Adrenal gland (tissue), 12 donors: Measurements from ENCODE around the gene SEPTIN8. TPM values are rescaled to one million over a fixed set of nuclear protein-coding genes. Genes with fewer than 3 reads are reported as not detected.

Experiments used
- DNase-seq, 7 donors: peaks; one replicate each; pipeline ENCODE4 v3.0.0-alpha.2; 2019 to 2020
- H3K27ac ChIP-seq, 5 donors: fragments of 200-600 bp; sonication (generic) in 4 of 5; 1 replicate in 3 of 5; 2 replicates in 2 of 5; pipeline versions ENCODE4 v1.5.1 to v1.8.0; 2016 to 2020; ENCODE audit warnings: mild to moderate bottlenecking in 1 of 5
- H3K27me3 ChIP-seq: fragments of 200-600 bp; 2 replicates; pipeline ENCODE4 v1.8.0; 2021
- H3K36me3 ChIP-seq, 2 donors: fragments of 200-600 bp; replicated peaks in 1 of 2; 1 replicate in 1 of 2; 2 replicates in 1 of 2; pipeline versions ENCODE4 v1.5.1 to v1.8.0; 2018 to 2022
- H3K4me1 ChIP-seq, 2 donors: fragments of 200-600 bp; replicated peaks in 1 of 2; 1 replicate in 1 of 2; 2 replicates in 1 of 2; pipeline versions ENCODE4 v1.5.1 to v1.8.0; 2018 to 2021
- H3K4me3 ChIP-seq, 4 donors: fragments of 200-600 bp; sonication (generic) in 3 of 4; one replicate each; pipeline ENCODE4 v1.5.1; 2016 to 2018
- H3K9me3 ChIP-seq, 3 donors: fragments of 200-600 bp; sonication (generic) in 1 of 3; replicated peaks in 1 of 3; 1 replicate in 2 of 3; 2 replicates in 1 of 3; pipeline versions ENCODE4 v1.5.1 to v1.8.0; 2016 to 2021
- CTCF ChIP-seq, 6 experiments: fragments of 450-650 bp in 4 of 6; fragments of 200-600 bp in 2 of 6; sonication (generic) in 1 of 6; IDR thresholded peaks; 1 replicate in 5 of 6; 2 replicates in 1 of 6; pipeline versions ENCODE4 v1.5.1 to v1.8.0; 2016 to 2021; ENCODE audit warnings: antibody characterized with exemption in 6 of 6, mild to moderate bottlenecking in 2 of 6, moderate library complexity in 1 of 6
- POLR2A ChIP-seq, 2 donors: fragments of 450-650 bp; IDR thresholded peaks; one replicate each; pipeline ENCODE4 v1.6.1; 2017; ENCODE audit warnings: antibody characterized with exemption in 2 of 2, mild to moderate bottlenecking in 2 of 2, moderate library complexity in 1 of 2
- WGBS, 4 donors: extraction: QIAGEN DNeasy Blood & Tissue Kit in 2 of 4; methylation state at CpG; one replicate each; pipeline versions ENCODE4 v1.1.5 to v1.1.7; 2013 to 2017; 5-methylcytosine and 5-hydroxymethylcytosine counted together
- intact Hi-C, 2 donors: fragments of 100-400 bp; cut with DNase I; formaldehyde crosslinking; loops; one replicate each; pipeline versions ENCODE4 v1.14.1 to v1.15.0; 2022 to 2023
- polyA plus RNA-seq, 3 donors: library from polyadenylated mRNA; stranded (reverse); fragments of 200-250 nt in 2 of 3; fragments of 350-450 nt in 1 of 3; fragmentation: Illumina TruSeq in 1 of 3; extraction: RNeasy Lipid Tissue Mini Kit (QIAGEN cat#74804) in 1 of 3; gene quantifications; one replicate each; pipeline ENCODE4 v1.2.3, GENCODE V29; 2013 to 2014
- total RNA-seq, 9 donors: library from RNA; depleted of rRNA in 4 of 9; stranded (reverse); fragments of >200 nt in 4 of 9; fragments of 120-200 nt in 1 of 9; fragmentation: NEBNext Ultra II Directional in 1 of 9; extraction: Animal tissue kit (Norgen Biotek cat#: 25700) in 1 of 9; gene quantifications; one replicate each; pipeline versions ENCODE4 v1.1.0 to v1.2.4, GENCODE V29; 2013 to 2023
- donor health status: healthy with polysubstance abuse.
- donor health status: Bipolar disorder and iron deficiency.
- donor health status: DM: yes; HTN: yes; CAD: no.
- donor health status: DM: no; HTN: no; CAD: no.
- donor health status: DM: no; HTN: no; CAD: no.
- donor health status: DM: yes; HTN: yes; CAD: no.

The SEPTIN8 gene
- total and polyA plus RNA-seq, 12 donors: 9.7 to 36.2 (median 24.3) TPM

GRCh38 chr5:132704875-132705274 is 72.2 kb downstream of the SEPTIN8 start:
- intact Hi-C loops: no loop called here
- WGBS, 4 donors: 93 to 100% (median 97%) methylated on average over 1 of the region's 1 CpG
- TF ChIP-seq POLR2A (IDR thresholded peaks at IDR 0.05) (no peak), CTCF (IDR thresholded peaks at IDR 0.05) (no peak)

More at GRCh38 chr5:132704875-132705274, 72.2 kb downstream of the SEPTIN8 start:
- Histone ChIP-seq H3K4me1 (no peaks in the 10 kb centered on the region), H3K27ac (no peak overlapping the region), H3K36me3 (peaks cover 0 to 18% of the 10 kb centered on the region in 2 donors), H3K27me3 (no peaks in the 10 kb centered on the region), H3K4me3 (no peak overlapping the region), H3K9me3 (no peaks in the 10 kb centered on the region)
- DNase-seq: no peak

Other genes with a start within 250 kb of the SEPTIN8 start
- not detected for gene IL5, start 233.7 kb downstream of the SEPTIN8 start, total RNA-seq
- not detected for gene IL5, start 233.7 kb downstream of the SEPTIN8 start, polyA plus RNA-seq
- gene RAD50, start 220.3 kb downstream of the SEPTIN8 start, total RNA-seq: 10 to 100 TPM; 18.7 to 41.6 (median 29.1) TPM
- 10 to 100 TPM in 1 of 3 donors, 1 to 10 TPM in 2; 5.4 to 39.6 (median 9.0) TPM for gene RAD50, start 220.3 kb downstream of the SEPTIN8 start, polyA plus RNA-seq
- under 1 TPM in 2 of 9 donors, not detected in 7; 0.06 to 0.61 TPM for gene IL13, start 119.1 kb downstream of the SEPTIN8 start, total RNA-seq
- gene IL13, start 119.1 kb downstream of the SEPTIN8 start, polyA plus RNA-seq: under 1 TPM in 2 of 3 donors, not detected in 1; 0.10 to 0.32 TPM
- not detected for gene IL4, start 103.2 kb downstream of the SEPTIN8 start, total RNA-seq
- not detected for gene IL4, start 103.2 kb downstream of the SEPTIN8 start, polyA plus RNA-seq
- 10 to 100 TPM in 4 of 9 donors, 1 to 10 TPM in 5; 5.6 to 42.0 (median 9.5) TPM for gene KIF3A, start 39.7 kb downstream of the SEPTIN8 start, total RNA-seq
- gene KIF3A, start 39.7 kb downstream of the SEPTIN8 start, polyA plus RNA-seq: 10 to 100 TPM in 2 of 3 donors, 1 to 10 TPM in 1; 4.1 to 26.8 (median 11.7) TPM
- gene CCNI2, start 29.8 kb downstream of the SEPTIN8 start, total RNA-seq: under 1 TPM in 4 of 9 donors, not detected in 5; 0.08 to 0.33 (median 0.17) TPM
- under 1 TPM; 0.20 to 0.40 (median 0.40) TPM for gene CCNI2, start 29.8 kb downstream of the SEPTIN8 start, polyA plus RNA-seq
- gene SOWAHA, start 36.1 kb upstream of the SEPTIN8 start, total RNA-seq: 1 to 10 TPM in 2 of 9 donors, under 1 TPM in 4, not detected in 3; 0.06 to 1.8 (median 0.53) TPM
- under 1 TPM; 0.17 to 0.90 (median 0.40) TPM for gene SOWAHA, start 36.1 kb upstream of the SEPTIN8 start, polyA plus RNA-seq
- gene SHROOM1, start 53.4 kb upstream of the SEPTIN8 start, total RNA-seq: 10 to 100 TPM in 1 of 9 donors, 1 to 10 TPM in 8; 1.9 to 10.3 (median 5.2) TPM
- gene SHROOM1, start 53.4 kb upstream of the SEPTIN8 start, polyA plus RNA-seq: 10 to 100 TPM in 1 of 3 donors, 1 to 10 TPM in 2; 1.3 to 18.3 (median 6.7) TPM
- gene GDF9, start 89.2 kb upstream of the SEPTIN8 start, total RNA-seq: 1 to 10 TPM in 2 of 9 donors, under 1 TPM in 7; 0.41 to 1.4 (median 0.70) TPM
- 1 to 10 TPM in 2 of 3 donors, under 1 TPM in 1; 0.88 to 1.0 (median 1.0) TPM for gene GDF9, start 89.2 kb upstream of the SEPTIN8 start, polyA plus RNA-seq
- gene UQCRQ, start 89.4 kb upstream of the SEPTIN8 start, total RNA-seq: 100 to 1,000 TPM; 141 to 807 (median 505) TPM
- 100 to 1,000 TPM; 263 to 729 (median 538) TPM for gene UQCRQ, start 89.4 kb upstream of the SEPTIN8 start, polyA plus RNA-seq
- gene LEAP2, start 96.4 kb upstream of the SEPTIN8 start, total RNA-seq: 1 to 10 TPM in 4 of 9 donors, under 1 TPM in 3, not detected in 2; 0.39 to 1.7 (median 1.1) TPM
- 1 to 10 TPM in 2 of 3 donors, under 1 TPM in 1; 0.57 to 3.1 (median 1.8) TPM for gene LEAP2, start 96.4 kb upstream of the SEPTIN8 start, polyA plus RNA-seq
- gene AFF4, start 186.4 kb upstream of the SEPTIN8 start, total RNA-seq: 100 to 1,000 TPM in 1 of 9 donors, 10 to 100 TPM in 8; 42.5 to 158 (median 91.0) TPM
- 100 to 1,000 TPM in 1 of 3 donors, 10 to 100 TPM in 1, 1 to 10 TPM in 1; 9.7 to 107 (median 14.6) TPM for gene AFF4, start 186.4 kb upstream of the SEPTIN8 start, polyA plus RNA-seq
- gene ZCCHC10, start 249.3 kb upstream of the SEPTIN8 start, total RNA-seq: 10 to 100 TPM in 8 of 9 donors, 1 to 10 TPM in 1; 8.3 to 39.3 (median 18.2) TPM
- 10 to 100 TPM; 15.5 to 25.9 (median 20.6) TPM for gene ZCCHC10, start 249.3 kb upstream of the SEPTIN8 start, polyA plus RNA-seq